Kidney tubule cell (primary cell): Measurements from ENCODE around the gene SLC26A8.
"Not testable (repeated sequence)": the region's sequence is repeated elsewhere in the genome, so short reads cannot be mapped to it uniquely, and the experiment has no call there.

Source experiments
- DNase-seq: peaks from one replicate; pipeline ENCODE4 v3.0.0-alpha.2; 2018; ENCODE audit warnings: low spot score

Gene SLC26A8

GRCh38 chr6:35941170-35941569 is 83.3 kb downstream of the SLC26A8 start:
- not testable (repeated sequence) for DNase-seq

GRCh38 chr6:35940014-35940413 is 84.4 kb downstream of the SLC26A8 start:
- not testable (repeated sequence) for DNase-seq

GRCh38 chr6:35939259-35939658 is 85.2 kb downstream of the SLC26A8 start:
- DNase-seq, result not testable (repeated sequence)

GRCh38 chr6:35936681-35937359 is 87.6 kb downstream of the SLC26A8 start:
- no peak for DNase-seq

GRCh38 chr6:35935469-35935868 is 89.0 kb downstream of the SLC26A8 start:
- no peak for DNase-seq

- DNase-seq, result no peak
These were observed 90.6 kb downstream of the SLC26A8 start for GRCh38 chr6:35933844-35934243.

GRCh38 chr6:35931873-35932272 is 92.6 kb downstream of the SLC26A8 start:
- not testable (repeated sequence) for DNase-seq

- no peak for DNase-seq
These were observed 93.3 kb downstream of the SLC26A8 start for GRCh38 chr6:35931120-35931561.

GRCh38 chr6:35929601-35930000 is 94.8 kb downstream of the SLC26A8 start:
- DNase-seq, result no peak

- DNase-seq, result no peak
These were observed 97.8 kb downstream of the SLC26A8 start for GRCh38 chr6:35926509-35927215.

- DNase-seq, result no peak
These were observed 98.5 kb downstream of the SLC26A8 start for GRCh38 chr6:35925961-35926360.

- no peak for DNase-seq
These were observed 100.3 kb downstream of the SLC26A8 start for GRCh38 chr6:35924146-35924545.

GRCh38 chr6:35922139-35922554 is 102.3 kb downstream of the SLC26A8 start:
- peak; percentile 13 for DNase-seq

- DNase-seq, result peak; percentile 88
These were observed 103.4 kb downstream of the SLC26A8 start, which contains the start of gene SRPK1 for GRCh38 chr6:35920793-35921732. Gene SRPK1, minus strand, starts transcription at chr6:35921098. Its CDS starts 42 bp downstream, at chr6:35921056.

- peak; percentile 87 for DNase-seq
These were observed 104.4 kb downstream of the SLC26A8 start for GRCh38 chr6:35919827-35920751.

- DNase-seq, result peak; percentile 25
These were observed 105.2 kb downstream of the SLC26A8 start for GRCh38 chr6:35919085-35919826.

- not testable (repeated sequence) for DNase-seq
These were observed 107.5 kb downstream of the SLC26A8 start for GRCh38 chr6:35916893-35917292.

- no peak for DNase-seq
These were observed 108.4 kb downstream of the SLC26A8 start for GRCh38 chr6:35916056-35916455.

- no peak for DNase-seq
These were observed 109.9 kb downstream of the SLC26A8 start for GRCh38 chr6:35914536-35914935.
